PFSK-1 (cell line): Measurements from ENCODE around the gene ADARB1.

Experiments
- FOXP2 ChIP-seq: optimal IDR thresholded peaks from 2 replicates; pipeline ENCODE3; 2011; ENCODE audit warnings: borderline replicate concordance, control low read depth, inconsistent platforms; ENCODE audit not compliant: insufficient read depth; ENCODE audit errors: extremely low read length, extremely low read depth
- POLR2AphosphoS5 ChIP-seq: IDR thresholded peaks from 2 replicates; pipeline ENCODE4 v1.6.1; 2012; ENCODE audit warnings: low read depth, mild to moderate bottlenecking, control low read depth, low read length, moderate library complexity
- SIN3A ChIP-seq: IDR thresholded peaks from 2 replicates; pipeline ENCODE4 v1.6.1; 2012; ENCODE audit warnings: mild to moderate bottlenecking, low read length, moderate library complexity, borderline replicate concordance; ENCODE audit not compliant: insufficient read depth
- TAF1 ChIP-seq: IDR thresholded peaks from 2 replicates; pipeline ENCODE4 v1.6.1; 2012; ENCODE audit warnings: low read length, control low read depth, borderline replicate concordance; ENCODE audit not compliant: insufficient read depth
- TF ChIP-seq, protein P1 (sequence below), 2 experiments: IDR thresholded peaks; 2 replicates each; pipeline versions ENCODE4 v1.6.1 to v1.8.0; 2011 to 2012; ENCODE audit warnings: low read depth in 2 of 2, low read length in 2 of 2, control low read depth in 1 of 2, inconsistent platforms in 1 of 2, mild to moderate bottlenecking in 1 of 2, moderate library complexity in 1 of 2; ENCODE audit not compliant: insufficient read depth in 1 of 2

The ADARB1 gene

DNA sequence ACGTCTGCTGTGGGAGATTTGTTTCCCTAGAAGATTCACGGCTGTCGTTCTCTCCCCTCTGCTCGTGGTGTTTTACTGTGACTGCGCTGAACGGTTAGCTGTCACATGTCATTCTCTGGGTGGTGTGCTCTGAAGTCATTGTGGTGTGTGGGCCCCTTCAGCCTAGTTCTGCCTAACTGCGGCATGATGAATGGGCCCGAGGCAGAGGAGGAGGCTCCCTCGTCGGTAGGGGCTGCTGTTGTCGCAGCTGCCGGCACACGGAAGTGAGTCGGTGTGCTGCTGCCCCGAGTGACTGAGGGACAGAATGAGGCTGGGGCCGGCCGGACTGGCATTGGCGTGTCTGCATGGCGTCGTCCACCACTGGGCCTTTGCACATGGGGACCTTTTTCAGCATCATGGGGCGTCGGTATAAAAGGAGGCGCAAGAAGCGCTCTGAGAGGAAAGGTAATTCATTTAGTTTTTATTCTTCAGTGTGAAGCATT is 77.9 kb downstream of the ADARB1 start:
- TF ChIP-seq POLR2AphosphoS5 = no peak
- TF ChIP-seq SIN3A = no peak
- TF ChIP-seq TAF1 = no peak
- TF ChIP-seq, protein P1, sequence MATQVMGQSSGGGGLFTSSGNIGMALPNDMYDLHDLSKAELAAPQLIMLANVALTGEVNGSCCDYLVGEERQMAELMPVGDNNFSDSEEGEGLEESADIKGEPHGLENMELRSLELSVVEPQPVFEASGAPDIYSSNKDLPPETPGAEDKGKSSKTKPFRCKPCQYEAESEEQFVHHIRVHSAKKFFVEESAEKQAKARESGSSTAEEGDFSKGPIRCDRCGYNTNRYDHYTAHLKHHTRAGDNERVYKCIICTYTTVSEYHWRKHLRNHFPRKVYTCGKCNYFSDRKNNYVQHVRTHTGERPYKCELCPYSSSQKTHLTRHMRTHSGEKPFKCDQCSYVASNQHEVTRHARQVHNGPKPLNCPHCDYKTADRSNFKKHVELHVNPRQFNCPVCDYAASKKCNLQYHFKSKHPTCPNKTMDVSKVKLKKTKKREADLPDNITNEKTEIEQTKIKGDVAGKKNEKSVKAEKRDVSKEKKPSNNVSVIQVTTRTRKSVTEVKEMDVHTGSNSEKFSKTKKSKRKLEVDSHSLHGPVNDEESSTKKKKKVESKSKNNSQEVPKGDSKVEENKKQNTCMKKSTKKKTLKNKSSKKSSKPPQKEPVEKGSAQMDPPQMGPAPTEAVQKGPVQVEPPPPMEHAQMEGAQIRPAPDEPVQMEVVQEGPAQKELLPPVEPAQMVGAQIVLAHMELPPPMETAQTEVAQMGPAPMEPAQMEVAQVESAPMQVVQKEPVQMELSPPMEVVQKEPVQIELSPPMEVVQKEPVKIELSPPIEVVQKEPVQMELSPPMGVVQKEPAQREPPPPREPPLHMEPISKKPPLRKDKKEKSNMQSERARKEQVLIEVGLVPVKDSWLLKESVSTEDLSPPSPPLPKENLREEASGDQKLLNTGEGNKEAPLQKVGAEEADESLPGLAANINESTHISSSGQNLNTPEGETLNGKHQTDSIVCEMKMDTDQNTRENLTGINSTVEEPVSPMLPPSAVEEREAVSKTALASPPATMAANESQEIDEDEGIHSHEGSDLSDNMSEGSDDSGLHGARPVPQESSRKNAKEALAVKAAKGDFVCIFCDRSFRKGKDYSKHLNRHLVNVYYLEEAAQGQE (IDR thresholded peaks at IDR 0.05; ENCODE audit: insufficient read depth in 1 of 2, low read depth in 2 of 2, low read length in 2 of 2) = no peak
- peak; percentile 92 for TF ChIP-seq FOXP2

- TF ChIP-seq TAF1 (no peak), SIN3A (no peak), POLR2AphosphoS5 (no peak), FOXP2 (no peak)
- TF ChIP-seq, protein P1 (IDR thresholded peaks at IDR 0.05; ENCODE audit: insufficient read depth in 1 of 2, low read depth in 2 of 2, low read length in 2 of 2) = no peak
These were observed 79.3 kb downstream of the ADARB1 start for GRCh38 chr21:45153358-45154318.

DNA sequence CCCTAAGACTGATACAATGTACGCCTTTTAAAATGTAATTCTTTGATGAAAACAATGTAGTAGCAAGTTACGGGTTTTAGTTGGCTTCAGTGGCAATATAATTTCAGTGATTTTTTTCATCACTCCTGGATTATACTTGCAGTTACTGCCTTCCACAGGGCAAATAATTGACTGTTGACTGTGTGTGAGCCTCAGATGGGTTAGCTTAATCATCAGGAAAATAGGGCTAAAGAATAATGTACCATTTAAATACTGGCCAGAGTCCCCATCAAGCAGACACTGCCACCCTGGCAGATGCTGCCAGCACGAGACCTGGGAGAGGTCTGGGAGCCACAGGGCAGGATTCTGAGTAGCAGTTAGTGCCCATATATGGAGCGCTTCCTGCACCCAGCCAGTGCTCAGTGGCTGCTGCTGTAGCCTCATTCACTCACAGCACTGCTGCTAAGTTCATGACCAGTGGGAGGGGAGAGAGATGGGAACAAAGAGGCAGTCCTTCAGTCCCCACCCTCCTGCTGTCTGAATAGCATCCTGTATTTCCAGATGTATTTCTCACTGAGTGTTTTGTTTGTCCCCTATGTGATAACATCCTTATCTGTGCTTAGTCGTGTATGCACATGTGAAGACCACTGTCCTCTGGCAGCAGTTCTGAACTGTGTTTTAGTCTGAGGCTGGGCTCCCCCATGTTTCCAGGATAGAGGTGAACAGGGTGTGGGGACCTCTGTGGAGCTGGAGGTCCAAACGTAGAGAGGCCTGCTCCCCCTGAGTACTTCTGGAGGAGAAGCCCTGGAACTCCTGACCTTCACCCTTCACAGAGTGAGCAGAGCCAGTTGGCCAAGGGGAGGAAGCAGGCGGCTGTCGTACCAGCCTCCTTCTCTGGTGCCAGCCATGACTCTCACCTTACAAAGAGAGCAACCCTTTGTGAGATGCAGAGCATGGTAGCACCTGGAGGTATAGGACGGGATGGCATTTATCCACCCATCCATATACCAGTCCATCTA is 80.4 kb downstream of the ADARB1 start:
- no peak for TF ChIP-seq FOXP2
- TF ChIP-seq, protein P1 (IDR thresholded peaks at IDR 0.05; ENCODE audit: insufficient read depth in 1 of 2, low read depth in 2 of 2, low read length in 2 of 2) = peak in 1 of 2 experiments; percentile 84; a peak in 2 of 4 replicates

GRCh38 chr21:45155910-45156309 is 81.5 kb downstream of the ADARB1 start:
- TF ChIP-seq TAF1 = no peak
- TF ChIP-seq SIN3A = no peak
- TF ChIP-seq FOXP2 = no peak
- TF ChIP-seq POLR2AphosphoS5 = no peak
- TF ChIP-seq, protein P1 (IDR thresholded peaks at IDR 0.05; ENCODE audit: insufficient read depth in 1 of 2, low read depth in 2 of 2, low read length in 2 of 2) = no peak
